ENCODE measurements around the gene FAM110C. TPM values are rescaled to one million over a fixed set of nuclear protein-coding genes. Genes with fewer than 3 reads are reported as not detected.
A peak's percentile ranks its signal among the peaks of the same experiment; 100 is the strongest.

Gene FAM110C
- total RNA-seq, 2 donors from 2014 or later: 1.8 to 2.1 TPM

- no peak for TF ChIP-seq CTCF (conservative IDR thresholded peaks at IDR 0.05)
- Histone ChIP-seq H3K9ac (ENCODE audit: extremely low read depth, low read length, poor library complexity, severe bottlenecking) (no peak overlapping the region), H3K36me3 (ENCODE audit: control insufficient read depth, insufficient read depth, low read length) (no peaks in the 10 kb centered on the region), H3K27ac (ENCODE audit: low read depth, low read length) (no peak overlapping the region), H3K4me1 (ENCODE audit: control insufficient read depth, insufficient read depth, low read length) (no peaks in the 10 kb centered on the region), H3K27me3 (ENCODE audit: control insufficient read depth, insufficient read depth, low read length, poor library complexity, severe bottlenecking) (peaks cover 73% of the 10 kb centered on the region), H3K4me3 (ENCODE audit: low read length) (no peak overlapping the region), H3K9me3 (ENCODE audit: control insufficient read depth, low read length) (no peaks in the 10 kb centered on the region)
- DNase-seq: no peak
- Mint-ChIP-seq H3K4me3 (peak overlapping the region; percentile 64), H3K9me3 (no peaks in the 10 kb centered on the region), H3K27ac (no peak overlapping the region), H3K27me3 (ENCODE audit: insufficient read depth) (peaks cover 69% of the 10 kb centered on the region), H3K36me3 (ENCODE audit: low read depth) (no peaks in the 10 kb centered on the region), H3K4me1 (peaks cover 9% of the 10 kb centered on the region)
- 85 to 86% methylated on average over 3 of the region's 3 CpGs for WGBS, 2 experiments (ENCODE audit: insufficient coverage in 1 of 2, insufficient read length in 1 of 2)
These were observed 1.4 kb upstream of the FAM110C start for GRCh38 chr2:47737-48136.

GRCh38 chr2:47346-47725, 1.0 kb upstream of the FAM110C start:
- TF ChIP-seq CTCF (conservative IDR thresholded peaks at IDR 0.05): no peak
- Histone ChIP-seq H3K9me3 (ENCODE audit: control insufficient read depth, low read length) (no peaks in the 10 kb centered on the region), H3K27ac (ENCODE audit: low read depth, low read length) (no peak overlapping the region), H3K9ac (ENCODE audit: extremely low read depth, low read length, poor library complexity, severe bottlenecking) (no peak overlapping the region), H3K4me3 (ENCODE audit: low read length) (no peak overlapping the region), H3K27me3 (ENCODE audit: control insufficient read depth, insufficient read depth, low read length, poor library complexity, severe bottlenecking) (peaks cover 74% of the 10 kb centered on the region), H3K4me1 (ENCODE audit: control insufficient read depth, insufficient read depth, low read length) (no peaks in the 10 kb centered on the region), H3K36me3 (ENCODE audit: control insufficient read depth, insufficient read depth, low read length) (no peaks in the 10 kb centered on the region)
- 71 to 78% methylated on average over 14 of the region's 14 CpGs for WGBS, 2 experiments (ENCODE audit: insufficient coverage in 1 of 2, insufficient read length in 1 of 2)
- H3K36me3 Mint-ChIP-seq (ENCODE audit: low read depth): no peaks in the 10 kb centered on the region
- H3K27ac Mint-ChIP-seq: no peak overlapping the region
- peaks cover 9% of the 10 kb centered on the region for H3K4me1 Mint-ChIP-seq
- H3K27me3 Mint-ChIP-seq (ENCODE audit: insufficient read depth): peaks cover 72% of the 10 kb centered on the region
- H3K4me3 Mint-ChIP-seq: peak overlapping the region; percentile 64
- no peak for DNase-seq
- no peaks in the 10 kb centered on the region for H3K9me3 Mint-ChIP-seq

- H3K36me3 Mint-ChIP-seq (ENCODE audit: low read depth): no peaks in the 10 kb centered on the region
- H3K9me3 Mint-ChIP-seq: no peaks in the 10 kb centered on the region
- Histone ChIP-seq H3K9ac (ENCODE audit: extremely low read depth, low read length, poor library complexity, severe bottlenecking) (no peak overlapping the region), H3K36me3 (ENCODE audit: control insufficient read depth, insufficient read depth, low read length) (no peaks in the 10 kb centered on the region), H3K27me3 (ENCODE audit: control insufficient read depth, insufficient read depth, low read length, poor library complexity, severe bottlenecking) (peaks cover 74% of the 10 kb centered on the region), H3K4me1 (ENCODE audit: control insufficient read depth, insufficient read depth, low read length) (no peaks in the 10 kb centered on the region), H3K9me3 (ENCODE audit: control insufficient read depth, low read length) (no peaks in the 10 kb centered on the region), H3K27ac (ENCODE audit: low read depth, low read length) (no peak overlapping the region), H3K4me3 (ENCODE audit: low read length) (peak overlapping the region; percentile 65)
- WGBS, 2 experiments (ENCODE audit: insufficient coverage in 1 of 2, insufficient read length in 1 of 2): 1 to 2% methylated on average over 17 to 52 of the region's 52 CpGs
- DNase-seq: no peak
- peaks cover 75% of the 10 kb centered on the region for H3K27me3 Mint-ChIP-seq (ENCODE audit: insufficient read depth)
- TF ChIP-seq CTCF (conservative IDR thresholded peaks at IDR 0.05): no peak
- H3K4me3 Mint-ChIP-seq: peak overlapping the region; percentile 64
- no peak overlapping the region for H3K27ac Mint-ChIP-seq
- peaks cover 9% of the 10 kb centered on the region for H3K4me1 Mint-ChIP-seq
These were observed 204 bp downstream of the FAM110C start for GRCh38 chr2:46131-46470.

Measured in endodermal cell (in vitro differentiated cells).